Jurkat, Clone E6-1 (cell line): ENCODE results near the gene BICDL2.

ENCODE experiments used
- DNase-seq: peaks from one replicate; pipeline ENCODE4 v3.0.0-alpha.2; 2011; ENCODE audit warnings: low read depth, low spot score
- H3K4me3 ChIP-seq: 2 replicates; pipeline ENCODE4 v1.5.1; 2011; ENCODE audit warnings: mild to moderate bottlenecking, low read length, control low read depth, moderate library complexity

The BICDL2 gene

GRCh38 chr16:2996298-2996697, 40.4 kb downstream of the BICDL2 start:
- H3K4me3 ChIP-seq = no peak overlapping the region
- DNase-seq = no peak

DNA sequence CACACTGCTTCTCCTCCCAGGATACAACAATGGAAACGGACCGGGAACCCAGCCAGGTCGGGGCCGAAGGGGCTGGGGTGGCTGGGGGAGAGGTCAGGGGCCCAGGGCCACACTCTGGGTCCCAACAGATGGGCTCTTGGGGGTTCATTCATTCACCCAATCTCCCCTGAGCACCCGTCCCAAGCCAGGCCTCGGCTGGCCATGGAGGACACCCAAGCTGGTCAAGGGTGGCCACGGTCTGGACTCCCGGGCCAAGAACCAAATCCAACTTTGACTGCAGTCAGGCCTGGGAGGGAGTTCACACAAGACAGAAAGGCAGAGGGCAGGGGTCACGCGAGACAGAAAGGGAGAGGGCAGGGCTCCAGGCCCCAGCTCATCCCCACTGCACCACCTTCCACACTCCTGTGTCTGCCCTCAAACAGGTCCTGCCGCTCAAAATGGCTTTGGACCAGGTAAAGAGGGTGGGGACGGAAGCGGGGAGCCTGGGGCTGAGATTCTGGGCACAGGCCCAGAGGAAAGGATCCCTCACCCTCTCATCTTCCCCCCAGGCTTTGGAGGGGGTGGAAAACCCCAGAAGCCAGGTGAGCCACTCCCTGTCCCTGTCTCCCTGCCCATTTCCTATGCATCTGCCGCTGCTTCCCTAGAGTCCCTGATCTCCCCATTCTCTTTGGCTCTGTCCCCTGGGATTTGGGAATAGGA, 44.2 kb downstream of the BICDL2 start:
- H3K4me3 ChIP-seq = no peak overlapping the region
- no peak for DNase-seq

- DNase-seq = no peak
- no peak overlapping the region for H3K4me3 ChIP-seq
Observed at GRCh38 chr16:2991566-2992261, 45.0 kb downstream of the BICDL2 start.

- no peak for DNase-seq
- no peak overlapping the region for H3K4me3 ChIP-seq
Observed at GRCh38 chr16:2990891-2991290, 45.9 kb downstream of the BICDL2 start.

GRCh38 chr16:2988590-2989099, 48.1 kb downstream of the BICDL2 start:
- no peak for DNase-seq
- H3K4me3 ChIP-seq = no peak overlapping the region

- no peak overlapping the region for H3K4me3 ChIP-seq
- DNase-seq = no peak
Observed at GRCh38 chr16:2987833-2988232, 48.9 kb downstream of the BICDL2 start.

DNA sequence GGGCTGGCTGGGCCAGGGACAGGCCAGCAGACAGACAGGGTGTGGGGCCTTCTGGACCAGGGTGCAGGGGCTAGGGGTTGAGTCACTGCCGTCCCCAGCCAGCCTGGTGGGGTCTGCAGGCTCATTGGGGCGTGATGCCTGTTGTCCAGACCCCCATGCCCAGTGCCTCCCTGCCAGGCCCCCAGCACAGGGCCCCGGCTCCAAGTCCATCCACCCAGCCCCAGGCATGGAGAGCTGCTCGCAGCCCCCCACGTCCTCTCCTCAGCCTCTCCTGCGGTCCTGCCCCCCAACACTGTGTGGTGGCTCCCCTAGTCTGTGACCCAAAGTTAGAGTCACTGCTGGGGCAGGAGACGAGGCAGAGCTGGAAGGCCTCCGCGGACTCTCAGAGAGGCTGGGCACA, 49.5 kb downstream of the BICDL2 start:
- no peak overlapping the region for H3K4me3 ChIP-seq
- no peak for DNase-seq

DNA sequence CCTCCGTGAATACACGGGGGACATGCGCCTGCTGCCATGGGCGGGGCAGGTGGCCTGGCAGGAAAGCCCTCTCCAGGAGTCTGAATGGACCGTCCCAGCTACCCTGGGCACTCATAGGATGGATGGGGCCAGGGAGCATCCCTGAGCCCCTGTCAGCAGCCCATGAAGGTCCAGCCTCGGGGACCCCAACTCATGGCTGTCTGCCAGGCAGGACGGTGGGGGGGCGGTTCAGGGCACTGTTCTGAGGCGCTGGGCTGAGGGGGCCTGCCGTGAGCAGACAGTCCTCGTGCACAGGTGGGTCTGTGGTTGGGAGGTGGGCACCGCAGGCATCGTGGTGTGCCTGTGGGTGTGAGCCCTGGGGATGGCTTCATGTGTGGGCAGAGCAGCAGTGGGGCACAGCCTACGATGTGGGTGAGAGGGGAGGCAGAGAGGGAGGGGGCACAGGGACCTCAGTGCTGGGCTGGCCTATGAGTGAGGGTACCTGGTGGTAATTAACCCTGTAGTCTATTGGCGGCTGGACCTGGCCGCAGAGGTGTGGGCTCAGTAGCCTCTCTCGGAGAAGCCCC, 50.0 kb downstream of the BICDL2 start:
- DNase-seq = no peak
- H3K4me3 ChIP-seq = no peak overlapping the region

GRCh38 chr16:2985893-2986355, 50.8 kb downstream of the BICDL2 start:
- DNase-seq = no peak
- H3K4me3 ChIP-seq = no peak overlapping the region

GRCh38 chr16:2985462-2985861, 51.3 kb downstream of the BICDL2 start:
- no peak for DNase-seq
- no peak overlapping the region for H3K4me3 ChIP-seq

GRCh38 chr16:2983706-2984136, 53.0 kb downstream of the BICDL2 start:
- peak overlapping the region; percentile 44 for H3K4me3 ChIP-seq
- DNase-seq = no peak

DNA sequence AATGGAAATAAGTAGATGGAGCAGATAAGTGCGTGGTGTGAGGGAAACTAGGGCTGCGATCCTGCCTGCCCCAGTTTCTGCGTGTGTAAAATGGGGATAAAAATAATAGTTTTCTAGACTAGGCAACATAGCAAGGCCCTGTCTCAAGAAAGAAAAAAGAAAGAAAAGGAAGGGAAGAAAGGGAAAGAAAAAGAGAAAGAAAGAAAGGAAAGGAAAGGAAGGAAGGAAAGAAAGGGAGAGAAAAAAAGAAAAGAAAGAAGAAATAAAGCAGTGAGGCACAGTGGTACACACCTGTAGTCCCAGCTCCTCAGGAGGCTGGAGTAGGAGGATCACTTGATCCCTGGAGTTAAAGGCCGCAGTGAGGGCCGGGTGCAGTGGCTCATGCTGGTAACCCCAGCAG, 54.3 kb downstream of the BICDL2 start:
- DNase-seq = no peak
- no peak overlapping the region for H3K4me3 ChIP-seq

GRCh38 chr16:2981899-2982250, 54.9 kb downstream of the BICDL2 start:
- H3K4me3 ChIP-seq = no peak overlapping the region
- no peak for DNase-seq

GRCh38 chr16:2981177-2981898, 55.4 kb downstream of the BICDL2 start:
- no peak for DNase-seq

GRCh38 chr16:2980227-2981176, 56.2 kb downstream of the BICDL2 start, which contains the start of gene PKMYT1:
Gene PKMYT1, minus strand, starts transcription at chr16:2980446. Its CDS starts 789 bp downstream, at chr16:2979657.
- DNase-seq = peak; percentile 76
- peak within 1 kb of the TSS; percentile 82 for H3K4me3 ChIP-seq

More at GRCh38 chr16:2981177-2981898, 55.4 kb downstream of the BICDL2 start:
- H3K4me3 ChIP-seq = peak overlapping the region; percentile 82

DNA sequence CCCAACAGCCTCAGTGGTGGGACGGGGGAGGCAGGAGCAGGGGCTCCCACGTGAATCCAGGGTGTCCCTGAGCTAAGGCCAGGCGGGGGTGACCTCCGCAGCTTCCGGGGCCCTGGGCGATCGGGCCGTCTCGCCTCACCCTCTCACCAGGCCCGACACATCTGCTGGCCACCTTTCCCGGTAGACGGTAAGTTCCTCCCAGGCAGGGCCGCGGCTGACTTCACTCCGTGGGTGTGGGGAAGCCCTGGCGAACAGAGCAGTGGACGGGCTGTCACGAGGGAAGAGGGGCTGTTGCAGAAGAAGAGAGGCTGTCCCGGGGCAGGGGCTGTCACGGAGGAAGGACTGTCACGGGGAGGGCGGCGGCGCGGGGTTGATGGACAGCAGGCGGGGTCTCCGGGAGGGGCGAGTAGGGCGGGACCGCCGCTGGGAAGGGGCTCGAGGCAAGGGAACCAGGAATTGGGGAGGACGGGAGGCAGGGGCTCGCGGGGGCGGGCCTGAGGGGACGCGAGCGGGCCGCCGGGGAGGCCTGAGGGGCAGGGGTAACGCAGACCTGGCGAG, 57.0 kb downstream of the BICDL2 start:
- H3K4me3 ChIP-seq = peak overlapping the region; percentile 82
- DNase-seq = no peak
